SK-N-SH treated with all-trans-retinoic acid at 6 μM for 48 hours (cell line): Measurements from ENCODE around the gene GP2.
"Not testable (repeated sequence)": the region's sequence is repeated elsewhere in the genome, so short reads cannot be mapped to it uniquely, and the experiment has no call there.

Experiments used
- ATAC-seq: fragments of 200-7000 bp; cut with Tn5 transposase; 3 replicates; pipeline ENCODE4 v1.9.1; 2020; ENCODE audit warnings: mild to moderate bottlenecking, moderate library complexity
- ARNTL ChIP-seq: fragments of 450-650 bp; formaldehyde crosslinking; IDR thresholded peaks from 2 replicates; pipeline ENCODE4 v1.5.0; 2020; ENCODE audit warnings: low read depth, mild to moderate bottlenecking, moderate library complexity, borderline replicate concordance
- CREB5 ChIP-seq: fragments of 250-450 bp; sonication (Bioruptor Pico); IDR thresholded peaks from 2 replicates; pipeline ENCODE4 v1.5.1; 2020; ENCODE audit warnings: low read depth, mild to moderate bottlenecking, moderate library complexity
- CSRNP3 ChIP-seq: fragments of 250-450 bp; sonication (Bioruptor Pico); IDR thresholded peaks from 2 replicates; pipeline ENCODE4 v1.5.1; 2021; ENCODE audit warnings: mild to moderate bottlenecking, moderate library complexity
- GLIS3 ChIP-seq: fragments of 250-450 bp; sonication (Bioruptor Pico); IDR thresholded peaks from 2 replicates; pipeline ENCODE4 v1.5.0; 2020; ENCODE audit warnings: mild to moderate bottlenecking, moderate library complexity
- ISL1 ChIP-seq: fragments of 250-450 bp; sonication (Bioruptor Pico); IDR thresholded peaks from 2 replicates; pipeline ENCODE4 v2.1.2; 2022; ENCODE audit warnings: mild to moderate bottlenecking, moderate library complexity
- OSR1 ChIP-seq: fragments of 250-450 bp; sonication (Bioruptor Pico); IDR thresholded peaks from 2 replicates; pipeline ENCODE4 v1.8.0; 2022; ENCODE audit warnings: moderate library complexity, mild to moderate bottlenecking, inconsistent platforms
- PATZ1 ChIP-seq: fragments of 250-450 bp; sonication (Bioruptor Pico); IDR thresholded peaks from 2 replicates; pipeline ENCODE4 v1.8.0; 2020; ENCODE audit warnings: mild to moderate bottlenecking, moderate library complexity, borderline replicate concordance
- POU6F1 ChIP-seq: fragments of 250-450 bp; sonication (Bioruptor Pico); IDR thresholded peaks from 2 replicates; pipeline ENCODE4 v1.8.0; 2021; ENCODE audit warnings: low read depth, mild to moderate bottlenecking, moderate library complexity, borderline replicate concordance
- PPARA ChIP-seq: fragments of 250-450 bp; sonication (Bioruptor Pico); IDR thresholded peaks from 2 replicates; pipeline ENCODE4 v1.5.0; 2020; ENCODE audit warnings: mild to moderate bottlenecking, borderline replicate concordance
- SNAI2 ChIP-seq: fragments of 250-450 bp; sonication (Bioruptor Pico); IDR thresholded peaks from 2 replicates; pipeline ENCODE4 v1.5.0; 2020; ENCODE audit warnings: mild to moderate bottlenecking, moderate library complexity
- TCF4 ChIP-seq: fragments of 250-450 bp; sonication (Bioruptor Pico); IDR thresholded peaks from 2 replicates; pipeline ENCODE4 v1.8.0; 2021; ENCODE audit warnings: mild to moderate bottlenecking, moderate library complexity, borderline replicate concordance
- TSHZ2 ChIP-seq: fragments of 250-450 bp; sonication (Bioruptor Pico); IDR thresholded peaks from 2 replicates; pipeline ENCODE4 v1.5.0; 2020; ENCODE audit warnings: mild to moderate bottlenecking, moderate library complexity
- ZC3H10 ChIP-seq: fragments of 250-450 bp; sonication (Bioruptor Pico); IDR thresholded peaks from 2 replicates; pipeline ENCODE4 v1.5.1; 2021; ENCODE audit warnings: mild to moderate bottlenecking, moderate library complexity
- ZFP3 ChIP-seq: fragments of 250-450 bp; sonication (Bioruptor Pico); IDR thresholded peaks from 2 replicates; pipeline ENCODE4 v1.5.0; 2020; ENCODE audit warnings: mild to moderate bottlenecking, moderate library complexity
- ZFP30 ChIP-seq: fragments of 450-650 bp; formaldehyde crosslinking; IDR thresholded peaks from 2 replicates; pipeline ENCODE4 v1.5.0; 2022; ENCODE audit warnings: mild to moderate bottlenecking, moderate library complexity
- ZNF565 ChIP-seq: fragments of 450-650 bp; formaldehyde crosslinking; conservative IDR thresholded peaks from 2 replicates; pipeline ENCODE4 v1.5.0; 2020; ENCODE audit warnings: low read depth, mild to moderate bottlenecking, moderate library complexity
- ZNF70 ChIP-seq: fragments of 450-650 bp; formaldehyde crosslinking; IDR thresholded peaks from 2 replicates; pipeline ENCODE4 v1.5.0; 2020; ENCODE audit warnings: mild to moderate bottlenecking, moderate library complexity
- ZNF8 ChIP-seq: fragments of 450-650 bp; formaldehyde crosslinking; IDR thresholded peaks from 2 replicates; pipeline ENCODE4 v1.5.0; 2020; ENCODE audit warnings: mild to moderate bottlenecking, moderate library complexity

The GP2 gene

GRCh38 chr16:20323591-20324117, 3.7 kb downstream of the GP2 start (continued):
- TF ChIP-seq TSHZ2 (CRISPR knock-in tag) (no peak), ISL1 (CRISPR knock-in tag) (no peak), SNAI2 (CRISPR knock-in tag) (no peak), ZNF565 (CRISPR knock-in tag) (no peak), ARNTL (CRISPR knock-in tag) (no peak), GLIS3 (no peak), ZFP3 (CRISPR knock-in tag) (no peak), PPARA (no peak), TCF4 (CRISPR knock-in tag) (no peak), POU6F1 (CRISPR knock-in tag) (no peak)

- TF ChIP-seq ARNTL (CRISPR knock-in tag) (no peak), TSHZ2 (CRISPR knock-in tag) (no peak)
- no peak for ATAC-seq
These were observed 4.6 kb downstream of the GP2 start for GRCh38 chr16:20322696-20323095.

- ATAC-seq, result no peak
- TF ChIP-seq CSRNP3 (CRISPR knock-in tag) (no peak), ZNF70 (CRISPR knock-in tag) (no peak), SNAI2 (CRISPR knock-in tag) (no peak), OSR1 (CRISPR knock-in tag) (no peak), ZNF565 (CRISPR knock-in tag) (no peak), ZC3H10 (CRISPR knock-in tag) (no peak), CREB5 (no peak), TCF4 (CRISPR knock-in tag) (no peak), GLIS3 (no peak), ZFP3 (CRISPR knock-in tag) (no peak), ZFP30 (no peak), ZNF8 (CRISPR knock-in tag) (no peak), PATZ1 (CRISPR knock-in tag) (no peak), ARNTL (CRISPR knock-in tag) (no peak), ISL1 (CRISPR knock-in tag) (no peak)
These were observed 5.6 kb downstream of the GP2 start for GRCh38 chr16:20321671-20322070.

- ATAC-seq, result not testable (repeated sequence)
These were observed 6.3 kb downstream of the GP2 start for GRCh38 chr16:20321051-20321450.
